Activated CD8-positive, alpha-beta memory T cell treated with anti-CD3 and anti-CD28 coated beads, Interleukin-2, amount 10 ng/mL, durations not matched to agents 7 days and 5 days (primary cell): Measurements from ENCODE around the gene KRTAP1-4. TPM values are rescaled to one million over a fixed set of nuclear protein-coding genes. Genes with fewer than 3 reads are reported as not detected.
"Not testable (repeated sequence)": the region's sequence is repeated elsewhere in the genome, so short reads cannot be mapped to it uniquely, and the experiment has no call there.

ENCODE experiments used
- ATAC-seq: fragments of 150-1000 bp; cut with Tn5 transposase; one replicate; pipeline ENCODE4 v1.10.0; 2021; ENCODE audit warnings: moderate library complexity
- CTCF ChIA-PET: fragments of 350-600 bp; sonication (Branson Sonifier 250); formaldehyde crosslinking; loops from one replicate; lab custom pipeline; 2021; ENCODE audit warnings: antibody characterized with exemption; lab: Charles Lee
- DNase-seq: peaks from one replicate; pipeline ENCODE4 v3.0.0-alpha.2; 2020
- H3K27ac Mint-ChIP-seq: one replicate; pipeline ENCODE4 v1.8.0; 2021; ENCODE audit warnings: mild to moderate bottlenecking, mixed read lengths
- H3K27me3 Mint-ChIP-seq: one replicate; pipeline ENCODE4 v1.8.0; 2021; ENCODE audit warnings: mixed read lengths
- H3K36me3 Mint-ChIP-seq: one replicate; pipeline ENCODE4 v1.8.0; 2021; ENCODE audit warnings: mild to moderate bottlenecking, mixed read lengths
- H3K4me1 Mint-ChIP-seq: one replicate; pipeline ENCODE4 v1.8.0; 2021; ENCODE audit warnings: mixed read lengths
- H3K4me3 Mint-ChIP-seq: one replicate; pipeline ENCODE4 v1.8.0; 2021; ENCODE audit warnings: mild to moderate bottlenecking, moderate library complexity, mixed read lengths
- H3K9me3 Mint-ChIP-seq: one replicate; pipeline ENCODE4 v1.8.0; 2022; ENCODE audit warnings: low read depth, mixed read lengths
- total RNA-seq, 2 experiments: library from RNA; stranded (reverse); gene quantifications; one replicate each; pipeline ENCODE4 v1.2.3, GENCODE V29; 2021

The KRTAP1-4 gene
- total RNA-seq, 2 experiments from 2014 or later, result not detected

DNA sequence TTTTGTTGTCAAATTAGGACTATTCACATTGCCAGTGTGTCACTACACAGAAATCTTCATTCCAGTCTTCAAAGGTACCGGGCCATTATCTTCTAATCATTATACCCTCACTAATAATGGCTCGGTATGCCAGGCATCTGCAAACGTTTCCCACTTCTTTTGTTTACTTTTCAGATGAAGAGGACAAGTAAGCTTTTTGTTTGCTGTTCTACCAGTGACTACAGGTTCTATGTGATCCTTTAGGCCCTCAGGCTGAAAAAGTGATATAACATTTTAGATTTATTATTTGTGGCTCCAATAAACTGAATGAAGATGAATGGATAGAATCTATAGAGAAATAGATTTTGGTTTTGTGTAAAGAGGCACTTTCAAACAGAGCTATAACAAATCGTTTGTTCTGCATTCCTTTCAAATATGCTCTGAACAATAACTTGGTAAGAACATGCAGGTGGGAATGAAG lies 20.7 kb downstream of the KRTAP1-4 start:
- ATAC-seq (no peak), DNase-seq (no peak)
- Mint-ChIP-seq H3K36me3 (no peaks in the 10 kb centered on the region), H3K4me1 (no peaks in the 10 kb centered on the region), H3K27ac (no peak overlapping the region), H3K9me3 (no peaks in the 10 kb centered on the region), H3K4me3 (no peak overlapping the region), H3K27me3 (peaks cover 19% of the 10 kb centered on the region)
- CTCF ChIA-PET, result no interaction called here

DNA sequence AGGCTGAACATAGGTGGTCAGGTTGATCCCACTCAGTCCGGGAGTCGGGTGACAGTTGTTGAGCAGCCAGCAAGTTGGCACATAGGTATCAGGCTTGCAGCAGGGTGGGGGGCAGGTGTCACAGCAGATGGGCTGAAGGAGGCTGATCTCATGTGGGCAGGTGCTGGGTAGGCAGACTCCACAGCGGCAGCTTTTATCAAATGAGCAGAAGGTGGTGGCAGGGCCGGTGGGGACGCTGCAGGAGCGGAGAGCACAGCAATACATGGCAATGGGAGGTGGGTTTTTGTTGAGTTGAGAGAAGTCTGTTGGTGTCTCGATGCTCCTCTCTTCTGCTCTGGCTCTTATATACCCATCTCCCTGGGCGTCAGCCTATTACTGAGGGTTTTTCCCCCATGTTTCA lies 21.2 kb downstream of the KRTAP1-4 start, which contains the start of gene KRTAP3-1:
Gene KRTAP3-1, minus strand, starts transcription at position 318 of the 400 bp plus-strand sequence. Its CDS starts 54 bp downstream, at position 264.
- Mint-ChIP-seq H3K9me3 (no peaks in the 10 kb centered on the region), H3K4me1 (no peaks in the 10 kb centered on the region)

DNA sequence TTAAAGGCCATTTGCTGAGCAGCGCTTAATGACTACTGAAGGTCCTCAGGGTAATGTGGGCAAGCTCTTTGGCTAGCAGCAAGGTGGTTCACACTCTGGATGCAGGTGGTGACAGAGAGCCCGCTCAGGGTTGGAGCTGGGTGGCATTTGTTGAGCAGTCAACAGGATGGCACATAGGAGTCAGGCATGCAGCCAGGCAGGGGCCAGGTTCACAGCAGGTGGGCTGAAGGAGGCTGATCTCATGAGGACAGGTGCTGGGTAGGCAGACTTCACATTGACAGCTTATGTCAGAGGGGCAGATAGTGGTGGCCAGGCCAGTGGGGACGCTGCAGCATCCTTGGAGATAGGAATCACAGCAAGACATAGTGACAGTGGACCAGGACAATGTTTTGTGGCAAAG lies 25.6 kb downstream of the KRTAP1-4 start:
- Mint-ChIP-seq H3K4me1 (no peaks in the 10 kb centered on the region), H3K27ac (no peak overlapping the region), H3K27me3 (peaks cover 30% of the 10 kb centered on the region), H3K36me3 (no peaks in the 10 kb centered on the region), H3K9me3 (no peaks in the 10 kb centered on the region), H3K4me3 (no peak overlapping the region)
- DNase-seq, result no peak
- CTCF ChIA-PET, result no interaction called here
- ATAC-seq, result no peak

More for the DNA sequence above, 21.2 kb downstream of the KRTAP1-4 start, which contains the start of gene KRTAP3-1:
- no peak for DNase-seq
- H3K27me3 Mint-ChIP-seq, result peaks cover 24% of the 10 kb centered on the region
- H3K4me3 Mint-ChIP-seq, result no peak within 1 kb of the TSS
- CTCF ChIA-PET, result no interaction called here
- H3K27ac Mint-ChIP-seq, result no peak within 1 kb of the TSS
- ATAC-seq, result no peak
- no peaks in the 10 kb centered on the region for H3K36me3 Mint-ChIP-seq

DNA sequence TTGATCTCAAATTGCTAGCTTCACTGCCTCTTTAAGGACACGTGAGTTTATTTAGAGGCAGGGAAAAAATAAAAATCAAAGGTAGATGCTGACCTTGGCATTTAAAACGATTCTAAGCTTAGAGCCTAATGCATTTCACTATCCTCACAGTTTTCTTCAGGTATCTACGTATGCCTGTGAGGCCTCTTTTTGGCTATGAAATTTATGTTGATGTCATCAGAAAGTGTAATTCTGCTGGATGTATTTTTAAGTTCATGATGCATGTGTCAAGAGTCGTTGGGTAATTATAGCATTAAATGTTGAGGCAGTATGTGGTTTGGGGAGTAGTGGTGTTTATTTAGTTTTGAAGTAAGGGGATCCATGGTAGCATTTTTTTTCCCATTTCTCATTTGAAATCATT lies 26.1 kb downstream of the KRTAP1-4 start:
- ATAC-seq (no peak), DNase-seq (no peak)
- CTCF ChIA-PET, result no interaction called here
- Mint-ChIP-seq H3K27me3 (peaks cover 31% of the 10 kb centered on the region), H3K4me1 (no peaks in the 10 kb centered on the region), H3K36me3 (no peaks in the 10 kb centered on the region), H3K4me3 (no peak overlapping the region), H3K9me3 (no peaks in the 10 kb centered on the region), H3K27ac (no peak overlapping the region)

- H3K4me3 Mint-ChIP-seq, result no peak overlapping the region
- peaks cover 32% of the 10 kb centered on the region for H3K27me3 Mint-ChIP-seq
- no peaks in the 10 kb centered on the region for H3K36me3 Mint-ChIP-seq
- no peak for DNase-seq
- H3K4me1 Mint-ChIP-seq, result no peaks in the 10 kb centered on the region
- ATAC-seq, result no peak
- CTCF ChIA-PET, result no interaction called here
- H3K27ac Mint-ChIP-seq, result no peak overlapping the region
- no peaks in the 10 kb centered on the region for H3K9me3 Mint-ChIP-seq
These were observed 27.2 kb downstream of the KRTAP1-4 start for GRCh38 chr17:41002814-41003213.

- ATAC-seq (no peak), DNase-seq (no peak)
- CTCF ChIA-PET, result interaction anchor here (0.6 to 1.2 kb wide), 2 partner anchors 12 to 438 kb away, joined by 3 read pairs; no protein-coding TSS in a partner anchor
- Mint-ChIP-seq H3K27ac (no peak overlapping the region), H3K9me3 (no peaks in the 10 kb centered on the region), H3K36me3 (no peaks in the 10 kb centered on the region), H3K4me1 (no peaks in the 10 kb centered on the region), H3K27me3 (peaks cover 41% of the 10 kb centered on the region), H3K4me3 (no peak overlapping the region)
These were observed 28.2 kb downstream of the KRTAP1-4 start for GRCh38 chr17:41001795-41002194.

- not testable (repeated sequence) for H3K27ac Mint-ChIP-seq
These were observed 30.4 kb downstream of the KRTAP1-4 start, which contains the start of gene KRTAP3-2 for GRCh38 chr17:40999563-40999962. Gene KRTAP3-2 (minus strand): TSS chr17:40999906. CDS start chr17:40999853, 53 bp downstream.

DNA sequence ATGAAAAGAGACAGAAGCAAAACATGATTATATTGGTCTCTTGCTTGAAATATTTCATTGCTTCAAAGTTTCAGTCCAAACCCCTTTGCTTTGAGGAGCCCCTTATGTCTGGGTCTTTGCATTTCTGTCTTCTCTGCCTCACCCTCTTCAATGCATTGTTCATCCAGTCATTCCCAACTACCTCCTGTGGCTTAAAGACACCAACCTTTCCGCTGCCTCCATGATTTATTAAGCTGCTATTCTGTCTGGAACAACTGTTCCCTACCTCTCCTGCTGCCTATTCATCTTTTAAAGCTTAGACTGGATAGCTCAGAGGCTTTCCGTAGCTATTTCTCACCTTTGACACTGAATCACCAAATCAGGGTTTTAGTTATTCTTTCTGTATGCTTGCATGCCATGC lies 32.6 kb downstream of the KRTAP1-4 start:
- ATAC-seq (no peak), DNase-seq (no peak)
- H3K27ac Mint-ChIP-seq, result no peak overlapping the region
- no peaks in the 10 kb centered on the region for H3K9me3 Mint-ChIP-seq
- peaks cover 53% of the 10 kb centered on the region for H3K27me3 Mint-ChIP-seq
- CTCF ChIA-PET, result no interaction called here
- H3K4me3 Mint-ChIP-seq, result no peak overlapping the region
- no peaks in the 10 kb centered on the region for H3K36me3 Mint-ChIP-seq
- no peaks in the 10 kb centered on the region for H3K4me1 Mint-ChIP-seq

More at GRCh38 chr17:40999563-40999962, 30.4 kb downstream of the KRTAP1-4 start, which contains the start of gene KRTAP3-2:
- H3K36me3 Mint-ChIP-seq, H3K4me1 Mint-ChIP-seq, H3K9me3 Mint-ChIP-seq, H3K4me3 Mint-ChIP-seq, CTCF ChIA-PET, ATAC-seq, DNase-seq: not testable (repeated sequence)
- peaks cover 48% of the 10 kb centered on the region for H3K27me3 Mint-ChIP-seq

- no peak overlapping the region for H3K4me3 Mint-ChIP-seq
- no peak overlapping the region for H3K27ac Mint-ChIP-seq
- peaks cover 57% of the 10 kb centered on the region for H3K27me3 Mint-ChIP-seq
- no peaks in the 10 kb centered on the region for H3K36me3 Mint-ChIP-seq
- ATAC-seq (no peak), DNase-seq (no peak)
- H3K4me1 Mint-ChIP-seq, result no peaks in the 10 kb centered on the region
- H3K9me3 Mint-ChIP-seq, result no peaks in the 10 kb centered on the region
- CTCF ChIA-PET, result no interaction called here
These were observed 33.2 kb downstream of the KRTAP1-4 start for GRCh38 chr17:40996829-40997228.

DNA sequence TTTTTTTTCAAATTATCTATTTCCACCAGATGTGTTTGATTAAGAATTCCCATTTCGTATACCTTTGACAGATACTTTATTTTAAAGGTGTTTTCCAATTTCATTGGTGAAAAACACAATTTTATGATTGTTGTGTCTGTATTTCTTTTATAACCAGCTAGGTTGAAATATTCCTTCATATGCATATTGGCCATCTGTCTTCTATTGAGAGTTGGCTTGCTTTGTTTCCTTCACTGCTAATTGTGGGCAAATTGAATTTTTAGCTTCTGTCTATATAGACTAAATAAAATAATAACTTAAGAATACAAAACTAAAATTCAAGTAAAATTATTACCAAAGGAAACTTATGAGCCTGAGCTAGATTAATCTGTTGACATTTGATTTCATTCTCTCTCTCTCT lies 34.9 kb downstream of the KRTAP1-4 start:
- peaks cover 62% of the 10 kb centered on the region for H3K27me3 Mint-ChIP-seq

GRCh38 chr17:40993839-40994238 lies 36.2 kb downstream of the KRTAP1-4 start, which contains the start of gene KRTAP3-3:
Gene KRTAP3-3 (minus strand): TSS chr17:40994164. CDS start chr17:40994097, 67 bp downstream.
- CTCF ChIA-PET, result no interaction called here
- DNase-seq (no peak), ATAC-seq (no peak)
- Mint-ChIP-seq H3K36me3 (no peaks in the 10 kb centered on the region), H3K27ac (no peak within 1 kb of the TSS), H3K27me3 (peaks cover 57% of the 10 kb centered on the region), H3K9me3 (no peaks in the 10 kb centered on the region), H3K4me3 (no peak within 1 kb of the TSS), H3K4me1 (no peaks in the 10 kb centered on the region)

More for the DNA sequence above, 34.9 kb downstream of the KRTAP1-4 start:
- no peaks in the 10 kb centered on the region for H3K36me3 Mint-ChIP-seq
- DNase-seq (no peak), ATAC-seq (no peak)
- no peaks in the 10 kb centered on the region for H3K4me1 Mint-ChIP-seq
- no peaks in the 10 kb centered on the region for H3K9me3 Mint-ChIP-seq
- CTCF ChIA-PET, result no interaction called here
- no peak overlapping the region for H3K27ac Mint-ChIP-seq
- H3K4me3 Mint-ChIP-seq, result no peak overlapping the region

DNA sequence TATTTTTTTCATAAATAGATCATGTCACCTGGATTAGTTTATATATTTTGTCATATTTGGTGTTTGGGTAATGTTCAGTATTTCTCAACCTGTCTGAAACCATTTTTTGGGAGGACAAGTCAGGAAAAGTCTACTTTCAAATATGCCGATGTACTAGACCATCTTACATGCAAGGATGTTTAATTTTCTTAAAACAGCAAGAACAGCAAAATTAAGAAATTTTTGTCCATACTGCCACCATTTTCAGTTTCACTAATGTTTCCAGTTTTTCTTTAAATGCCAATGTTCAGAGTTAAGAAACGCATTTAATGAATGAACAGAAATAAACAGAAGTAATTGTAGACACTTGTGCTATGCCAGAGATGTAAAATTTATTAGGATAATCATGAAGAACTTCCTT lies 36.9 kb downstream of the KRTAP1-4 start:
- Mint-ChIP-seq H3K4me3 (no peak overlapping the region), H3K9me3 (no peaks in the 10 kb centered on the region), H3K4me1 (no peaks in the 10 kb centered on the region), H3K27me3 (peaks cover 57% of the 10 kb centered on the region), H3K36me3 (no peaks in the 10 kb centered on the region), H3K27ac (no peak overlapping the region)
- no peak for ATAC-seq
- DNase-seq, result no peak
- CTCF ChIA-PET, result no interaction called here

DNA sequence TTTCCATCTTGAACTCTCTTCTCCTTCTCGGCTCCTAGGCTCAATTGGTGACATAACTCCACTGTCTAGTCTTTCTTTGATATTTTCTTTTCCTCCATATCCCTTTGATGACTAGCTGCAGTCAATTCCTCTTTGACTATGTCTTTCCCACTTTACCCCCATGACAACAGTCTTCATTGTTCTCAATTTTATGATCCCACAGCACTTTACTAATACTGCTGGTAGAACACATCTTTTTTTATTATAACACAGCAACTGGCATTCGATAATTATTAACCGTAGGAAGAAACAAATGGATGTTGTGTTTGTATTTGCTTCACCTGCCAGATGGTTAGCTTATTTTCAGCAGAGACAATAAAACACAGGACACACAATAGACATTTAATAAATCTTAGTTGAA lies 37.3 kb downstream of the KRTAP1-4 start:
- H3K36me3 Mint-ChIP-seq, result no peaks in the 10 kb centered on the region
- H3K27me3 Mint-ChIP-seq, result peaks cover 55% of the 10 kb centered on the region
- H3K4me1 Mint-ChIP-seq, result no peaks in the 10 kb centered on the region
- DNase-seq (no peak), ATAC-seq (no peak)
- H3K27ac Mint-ChIP-seq, result no peak overlapping the region
- CTCF ChIA-PET, result no interaction called here
- H3K4me3 Mint-ChIP-seq, result no peak overlapping the region
- no peaks in the 10 kb centered on the region for H3K9me3 Mint-ChIP-seq

GRCh38 chr17:40986920-40987319 lies 43.1 kb downstream of the KRTAP1-4 start:
- no peaks in the 10 kb centered on the region for H3K9me3 Mint-ChIP-seq
- no peak for ATAC-seq
- no peak overlapping the region for H3K27ac Mint-ChIP-seq
- peaks cover 46% of the 10 kb centered on the region for H3K27me3 Mint-ChIP-seq
- no peaks in the 10 kb centered on the region for H3K4me1 Mint-ChIP-seq
- H3K4me3 Mint-ChIP-seq, result no peak overlapping the region
- CTCF ChIA-PET, result no interaction called here
- H3K36me3 Mint-ChIP-seq, result no peaks in the 10 kb centered on the region
- no peak for DNase-seq
